Central memory CD4-positive, alpha-beta T cell (primary cell): ENCODE results near the gene DCUN1D3.
"Not testable (repeated sequence)": the region's sequence is repeated elsewhere in the genome, so short reads cannot be mapped to it uniquely, and the experiment has no call there.

ENCODE experiments used
- DNase-seq: peaks from one replicate; pipeline ENCODE4 v3.0.0; 2022
- total RNA-seq, 3 experiments: gene quantifications; one replicate each; lab custom pipeline; 2026; lab: John Stamatoyannopoulos, UW

The DCUN1D3 gene
- 8.5 to 12.4 (median 12.3) reads per million in 3 experiments for total RNA-seq

GRCh38 chr16:20900299-20901067, at the start of gene DCUN1D3, which contains the start of gene LYRM1:
Gene DCUN1D3 (minus strand): TSS chr16:20900358. CDS start chr16:20862538, 37,820 bp downstream.
Gene LYRM1 (plus strand): TSS chr16:20900771. CDS start chr16:20915556, 14,785 bp downstream.
- DNase-seq, result peak; percentile 82

- no peak for DNase-seq
Observed at GRCh38 chr16:20949660-20950059, 49.5 kb upstream of the DCUN1D3 start.

- DNase-seq, result no peak
Observed at GRCh38 chr16:20948444-20948843, 48.3 kb upstream of the DCUN1D3 start.

GRCh38 chr16:20946015-20946629, 46.0 kb upstream of the DCUN1D3 start:
- no peak for DNase-seq

GRCh38 chr16:20945575-20945875, 45.4 kb upstream of the DCUN1D3 start:
- not testable (repeated sequence) for DNase-seq

GRCh38 chr16:20944861-20945574, 44.9 kb upstream of the DCUN1D3 start:
- DNase-seq, result peak; percentile 23

GRCh38 chr16:20942256-20942655, 42.1 kb upstream of the DCUN1D3 start:
- DNase-seq, result no peak

GRCh38 chr16:20941636-20941926, 41.4 kb upstream of the DCUN1D3 start:
- no peak for DNase-seq

GRCh38 chr16:20940871-20941635, 40.9 kb upstream of the DCUN1D3 start:
- DNase-seq, result no peak

GRCh38 chr16:20939611-20940010, 39.5 kb upstream of the DCUN1D3 start:
- DNase-seq, result no peak

GRCh38 chr16:20938426-20938825, 38.3 kb upstream of the DCUN1D3 start:
- DNase-seq, result no peak

- no peak for DNase-seq
Observed at GRCh38 chr16:20937736-20938135, 37.6 kb upstream of the DCUN1D3 start.

GRCh38 chr16:20933589-20933988, 33.4 kb upstream of the DCUN1D3 start:
- no peak for DNase-seq

GRCh38 chr16:20931066-20931600, 31.0 kb upstream of the DCUN1D3 start:
- no peak for DNase-seq

GRCh38 chr16:20930365-20930690, 30.2 kb upstream of the DCUN1D3 start:
- no peak for DNase-seq

- not testable (repeated sequence) for DNase-seq
Observed at GRCh38 chr16:20929676-20930364, 29.7 kb upstream of the DCUN1D3 start.

- DNase-seq, result no peak
Observed at GRCh38 chr16:20928774-20929411, 28.7 kb upstream of the DCUN1D3 start.

GRCh38 chr16:20925751-20926150, 25.6 kb upstream of the DCUN1D3 start:
- DNase-seq, result no peak

- no peak for DNase-seq
Observed at GRCh38 chr16:20923876-20924275, 23.7 kb upstream of the DCUN1D3 start.

GRCh38 chr16:20920799-20921198, 20.6 kb upstream of the DCUN1D3 start:
- no peak for DNase-seq

GRCh38 chr16:20920091-20920490, 19.9 kb upstream of the DCUN1D3 start:
- DNase-seq, result no peak
